Liver (tissue), 3 donors: ENCODE data around the gene TSEN34.

Experiments
- CTCF ChIP-seq: fragments of 150-350 bp; IDR thresholded peaks from 2 replicates; pipeline ENCODE4 v1.5.1; 2017; ENCODE audit warnings: improper control_type of control experiment, low read depth, low read length; ENCODE audit not compliant: missing input control
- FOXA1 ChIP-seq: IDR thresholded peaks from 2 replicates; pipeline ENCODE4 v1.6.1; 2016; ENCODE audit warnings: antibody characterized with exemption
- JUND ChIP-seq, 2 donors: IDR thresholded peaks; 2 replicates each; pipeline ENCODE4 v1.6.1; 2016; ENCODE audit warnings: antibody characterized with exemption in 2 of 2
- TAF1 ChIP-seq: conservative IDR thresholded peaks from 2 replicates; pipeline ENCODE4 v1.6.1; 2016; ENCODE audit warnings: antibody characterized with exemption, mild to moderate bottlenecking
- donor health status: healthy.
- donor health status: healthy.

GRCh38 chr19:54218259-54218658 lies 27.2 kb downstream of the TSEN34 start:
- TF ChIP-seq JUND (IDR thresholded peaks at IDR 0.05), result no peak
- no peak for TF ChIP-seq CTCF
- no peak for TF ChIP-seq FOXA1
- no peak for TF ChIP-seq TAF1
